ENCODE results near the gene PRR5.
"Not testable (repeated sequence)": the region's sequence is repeated elsewhere in the genome, so short reads cannot be mapped to it uniquely, and the experiment has no call there.

PRR5 gene

DNA sequence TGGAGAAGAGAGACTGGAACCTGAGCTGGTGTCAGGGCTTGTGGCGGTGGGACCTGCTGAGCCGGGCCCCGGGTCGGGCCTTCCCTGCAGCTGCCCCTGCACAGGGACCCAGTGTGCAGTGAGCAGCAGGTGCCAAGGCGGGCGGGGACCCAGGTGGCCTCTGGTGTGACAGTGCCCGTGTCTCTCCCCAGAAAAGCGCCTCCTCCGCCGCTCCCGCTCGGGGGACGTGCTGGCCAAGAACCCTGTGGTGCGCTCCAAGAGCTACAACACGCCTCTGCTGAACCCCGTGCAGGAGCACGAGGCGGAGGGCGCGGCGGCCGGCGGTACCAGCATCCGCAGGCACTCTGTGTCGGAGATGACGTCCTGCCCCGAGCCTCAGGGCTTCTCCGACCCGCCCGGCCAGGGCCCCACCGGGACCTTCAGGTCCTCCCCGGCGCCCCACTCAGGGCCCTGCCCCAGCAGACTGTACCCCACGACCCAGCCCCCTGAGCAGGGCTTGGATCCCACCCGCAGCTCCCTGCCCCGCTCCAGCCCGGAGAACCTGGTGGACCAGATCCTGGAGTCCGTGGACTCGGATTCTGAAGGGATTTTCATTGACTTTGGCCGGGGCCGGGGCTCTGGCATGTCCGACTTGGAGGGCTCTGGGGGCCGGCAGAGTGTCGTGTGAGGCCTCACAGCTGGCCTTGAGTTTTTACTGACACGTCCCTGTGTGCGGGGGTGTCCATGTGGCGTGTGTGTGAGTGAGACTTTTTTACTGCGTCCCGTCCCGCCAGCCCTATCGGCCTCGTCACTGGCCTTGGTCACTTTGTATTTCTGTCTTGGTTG lies 34.8 kb downstream of the PRR5 start:
- no peak for DNase-seq

DNA sequence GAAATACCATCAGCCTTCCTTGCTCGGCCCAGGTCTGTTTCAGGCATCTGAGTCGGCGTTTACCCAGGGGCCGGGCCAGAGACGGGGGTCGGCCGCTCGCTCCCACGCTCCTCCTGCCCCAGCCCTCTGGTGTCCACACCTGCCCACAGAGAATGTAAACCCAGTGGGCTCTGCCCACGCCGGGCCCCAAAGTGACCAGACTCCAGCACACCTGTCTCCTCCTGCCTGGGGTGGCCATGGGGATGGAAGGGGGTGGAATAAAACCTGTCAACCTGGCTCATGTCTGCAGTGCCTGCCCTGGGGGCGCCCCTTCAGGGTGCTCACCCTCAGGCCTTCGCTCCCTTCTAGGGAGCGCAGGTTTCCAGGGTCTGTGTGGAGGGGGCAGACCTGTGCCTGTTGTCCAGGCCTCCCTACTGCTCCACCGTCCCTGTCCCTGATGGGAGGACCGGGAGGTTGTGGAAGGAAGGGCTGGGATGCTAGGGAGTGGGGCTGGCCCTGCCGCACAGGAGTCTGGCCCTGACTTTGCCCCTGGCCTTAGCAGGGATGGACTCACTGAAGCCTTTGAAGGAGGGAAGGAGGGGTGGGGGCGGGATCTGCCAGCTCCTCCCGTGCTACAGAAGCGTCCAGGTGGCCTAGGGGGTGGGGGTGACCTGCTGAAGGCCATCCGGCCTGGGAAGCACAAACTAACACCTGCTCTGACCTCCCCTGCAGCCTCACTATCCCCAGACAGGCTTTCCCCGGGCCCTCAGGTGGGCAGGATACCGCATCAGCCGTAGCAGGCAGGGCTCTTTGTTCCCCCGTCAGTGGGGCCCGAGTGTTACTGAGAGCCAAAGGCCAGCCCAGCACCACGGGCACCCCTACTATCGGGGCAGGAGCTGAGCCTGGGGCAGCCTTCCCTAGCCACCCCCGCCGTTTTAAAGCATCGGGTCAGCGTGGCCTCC lies 35.7 kb downstream of the PRR5 start:
- no peak for DNase-seq

DNA sequence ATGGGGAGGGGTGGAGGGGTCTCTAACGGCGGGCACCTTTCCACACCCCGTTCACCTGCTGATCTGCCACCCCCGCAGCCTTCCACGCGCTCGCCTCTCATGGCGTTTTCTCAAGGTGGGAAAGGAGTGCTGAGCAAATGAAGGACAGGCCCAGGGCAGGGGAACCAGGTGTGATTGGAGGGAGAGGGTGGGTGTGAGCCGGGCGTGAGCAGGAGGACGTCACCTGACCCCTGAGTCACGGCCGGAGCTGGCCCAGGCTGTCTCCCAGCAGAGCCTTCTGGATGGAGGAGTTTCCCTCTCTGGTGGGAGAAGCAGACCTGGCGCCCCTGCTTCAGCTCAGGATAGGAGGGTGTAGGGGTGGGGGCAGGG lies 36.3 kb downstream of the PRR5 start:
- DNase-seq: no peak

DNA sequence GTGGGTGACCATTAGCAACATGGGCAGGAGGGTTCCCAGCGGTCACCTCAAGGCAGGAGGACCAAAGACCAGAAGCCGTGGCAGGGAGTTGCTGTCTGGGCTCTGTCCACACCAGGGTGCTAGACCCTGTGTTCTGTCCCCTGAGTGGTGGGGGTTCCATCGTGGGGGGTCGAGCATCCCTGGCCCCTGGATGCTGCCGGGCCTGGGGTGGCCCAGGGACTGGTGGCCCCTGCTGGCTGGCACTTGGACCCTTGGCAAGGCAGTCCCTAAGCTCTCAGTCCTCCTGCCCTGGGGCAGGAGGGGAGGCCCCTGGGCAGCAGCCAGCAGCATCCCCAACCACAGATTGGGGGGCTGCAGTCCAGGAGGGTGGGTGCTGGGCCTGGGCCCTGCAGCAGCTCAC lies 37.0 kb downstream of the PRR5 start:
- no peak for DNase-seq

DNA sequence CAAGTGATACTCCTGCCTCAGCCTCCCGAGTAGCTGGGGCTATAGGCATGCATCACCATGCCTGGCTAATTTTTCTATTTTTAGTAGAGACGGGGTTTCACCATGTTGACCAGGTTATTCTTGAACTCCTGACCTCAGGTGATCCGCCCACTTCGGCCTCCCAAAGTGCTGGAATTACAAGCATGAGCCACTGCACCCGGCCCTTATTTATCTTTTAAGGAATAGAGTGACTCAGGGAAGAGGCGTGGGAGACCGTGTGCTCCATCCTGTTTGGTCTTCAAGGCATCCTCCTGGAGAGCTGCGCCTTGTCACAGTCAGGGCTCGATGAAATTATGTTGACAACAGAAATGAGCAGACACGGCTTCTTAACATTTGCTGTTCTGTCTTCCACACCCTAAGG lies 37.7 kb downstream of the PRR5 start:
- DNase-seq: not testable (repeated sequence)

DNA sequence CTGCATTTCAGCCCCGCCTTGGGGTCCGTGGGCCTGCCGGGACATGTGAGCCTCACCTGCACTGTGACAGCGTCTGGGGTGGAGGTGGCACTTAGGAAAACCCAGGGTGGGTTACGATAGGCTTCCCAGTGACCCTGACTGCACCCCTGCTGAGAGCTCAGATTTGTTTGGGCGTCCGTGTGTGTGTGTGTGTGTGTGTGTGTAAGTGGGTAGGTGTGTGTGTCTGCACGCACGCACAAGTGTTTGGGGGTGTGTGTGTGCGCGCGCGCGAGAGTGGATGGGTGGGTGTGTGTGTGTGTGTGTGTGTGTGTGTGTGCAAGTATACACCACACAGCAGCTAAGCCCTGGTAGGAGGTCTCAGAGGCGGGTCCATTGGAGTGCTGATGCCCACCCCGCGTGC lies 38.3 kb downstream of the PRR5 start:
- no peak for DNase-seq

DNA sequence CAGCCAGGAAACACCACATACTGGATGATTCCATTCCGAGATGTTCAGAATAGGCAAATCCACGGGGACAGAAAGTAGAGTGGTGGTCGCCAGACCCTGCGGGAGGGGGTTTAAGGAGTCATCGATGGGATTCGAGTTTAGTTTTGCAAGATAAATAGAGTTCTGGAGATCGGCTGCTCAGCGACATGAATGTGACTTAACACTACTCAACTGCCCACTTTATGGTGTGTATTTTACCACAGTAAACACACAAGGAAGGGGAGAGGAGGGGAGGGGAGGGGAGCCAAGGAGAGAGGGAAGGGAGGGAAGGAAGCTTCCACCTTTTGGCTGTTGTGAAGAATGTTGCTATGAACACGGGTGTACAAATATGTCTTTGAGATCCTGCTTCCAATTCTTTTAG lies 39.9 kb downstream of the PRR5 start:
- DNase-seq: no peak

DNA sequence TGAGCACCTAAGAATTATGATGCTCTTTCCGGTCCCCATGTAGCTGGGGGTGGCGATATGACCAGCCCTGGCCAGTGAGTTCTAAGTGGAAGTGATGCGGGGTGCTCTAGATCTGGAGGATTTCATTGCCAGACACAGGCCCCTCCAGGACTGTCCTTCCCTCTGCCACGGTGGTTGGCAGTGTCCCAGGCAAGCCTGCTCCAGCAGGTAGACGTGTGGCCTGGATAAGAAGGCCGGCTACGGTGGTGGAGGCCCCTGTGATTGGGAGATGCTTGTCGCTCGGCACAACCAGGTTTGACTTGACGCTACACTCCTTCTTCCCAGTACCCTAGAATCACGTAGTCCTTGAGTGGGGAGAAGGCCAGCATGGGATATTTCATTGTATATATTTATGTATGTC lies 41.2 kb downstream of the PRR5 start:
- no peak for DNase-seq

DNA sequence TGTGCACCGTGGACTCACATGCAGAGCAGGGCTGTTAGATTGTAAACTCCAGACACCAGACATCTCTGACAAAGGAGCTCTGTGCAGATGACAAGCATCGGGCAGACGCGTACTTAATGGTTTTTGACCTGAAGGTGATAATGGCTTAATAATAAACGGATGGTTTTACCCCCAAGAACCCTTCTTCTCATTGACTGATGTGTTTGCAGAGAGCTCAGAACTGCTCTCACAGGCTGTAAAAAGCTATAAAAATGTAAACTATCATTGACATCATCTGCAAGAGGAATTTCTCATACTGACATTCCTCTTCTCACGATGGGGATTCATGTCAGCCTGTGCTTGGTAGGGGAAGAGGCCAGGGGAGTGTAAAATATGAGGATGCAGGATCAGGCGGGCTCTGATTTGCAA lies 41.8 kb downstream of the PRR5 start:
- DNase-seq: no peak

DNA sequence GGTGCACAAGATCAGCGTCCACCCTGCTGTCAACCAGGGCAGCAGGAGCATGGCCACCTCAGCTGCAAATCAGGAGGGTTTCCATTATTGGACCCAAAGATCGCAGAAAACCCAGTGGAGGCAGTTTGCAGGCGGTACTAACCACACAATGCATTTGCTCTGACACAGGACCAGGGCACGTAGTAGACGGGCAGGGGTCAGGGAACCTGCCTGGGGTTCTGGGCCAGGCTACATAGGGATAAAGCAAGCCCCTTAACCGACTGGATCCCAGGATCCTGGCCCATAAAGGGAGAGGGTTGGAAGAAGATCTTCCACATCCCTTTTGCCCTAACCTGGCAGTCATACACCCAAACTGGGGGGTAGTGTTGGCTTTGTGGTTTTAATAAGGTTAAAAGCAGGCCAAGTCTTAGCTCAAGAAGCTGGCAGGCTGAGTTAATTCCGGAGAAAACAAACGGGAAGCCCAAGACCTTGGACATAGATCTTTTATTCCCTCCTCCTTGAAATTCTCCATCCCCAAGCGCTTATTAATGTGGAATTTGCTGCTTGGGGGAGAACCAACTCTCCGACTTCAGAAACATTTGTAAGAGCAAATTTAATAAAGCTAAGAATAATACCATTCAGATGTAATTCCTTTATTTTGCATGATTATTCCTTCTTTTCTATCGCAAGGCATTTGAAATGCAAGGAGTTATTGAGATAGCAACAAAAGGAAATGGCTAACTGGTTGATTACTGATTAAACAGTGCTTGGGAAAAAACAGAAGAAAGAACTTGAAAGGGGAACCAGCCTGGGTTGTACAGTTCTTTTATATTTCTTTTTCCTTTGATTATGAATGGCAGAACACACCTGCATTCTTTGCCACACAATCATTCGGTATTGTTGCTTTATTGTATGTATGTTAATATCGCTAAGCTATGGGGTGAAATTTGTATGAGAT lies 44.1 kb downstream of the PRR5 start:
- DNase-seq: no peak

DNA sequence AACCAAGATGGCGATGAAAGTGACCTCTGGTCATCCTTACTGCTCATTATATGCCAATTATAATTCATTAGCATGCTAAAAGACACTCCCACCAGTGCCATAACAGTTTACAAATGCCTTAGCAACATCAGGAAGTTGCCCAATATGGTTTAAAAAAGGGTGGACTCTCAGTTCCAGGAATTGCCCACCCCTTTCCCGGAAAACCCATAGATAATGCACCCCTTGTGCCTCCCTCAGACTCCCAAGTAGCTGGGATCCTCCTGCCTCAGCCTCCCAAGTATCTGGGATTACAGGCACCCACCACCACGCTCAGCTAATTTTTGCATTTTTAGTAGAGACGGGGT lies 45.8 kb downstream of the PRR5 start:
- DNase-seq: not testable (repeated sequence)

DNA sequence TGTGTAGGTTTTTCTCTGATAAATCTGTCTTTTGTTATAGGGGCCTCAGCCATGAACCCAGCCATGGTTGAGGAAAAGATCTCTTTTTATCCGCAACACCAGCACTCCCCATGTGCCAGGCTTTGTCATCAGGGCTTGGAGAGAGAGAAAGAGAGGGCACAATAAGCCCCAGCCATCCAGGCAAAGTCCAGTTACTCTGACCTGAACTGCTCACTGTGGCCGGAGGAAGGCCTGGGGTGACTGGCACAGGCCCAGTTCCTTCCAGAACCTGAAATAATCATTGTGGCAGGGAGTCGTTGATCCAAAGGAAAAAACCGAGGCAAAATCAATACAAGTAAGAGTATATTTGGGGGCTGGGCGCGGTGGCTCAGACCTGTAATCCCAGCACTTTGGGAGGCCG lies 46.5 kb downstream of the PRR5 start:
- DNase-seq: no peak

DNA sequence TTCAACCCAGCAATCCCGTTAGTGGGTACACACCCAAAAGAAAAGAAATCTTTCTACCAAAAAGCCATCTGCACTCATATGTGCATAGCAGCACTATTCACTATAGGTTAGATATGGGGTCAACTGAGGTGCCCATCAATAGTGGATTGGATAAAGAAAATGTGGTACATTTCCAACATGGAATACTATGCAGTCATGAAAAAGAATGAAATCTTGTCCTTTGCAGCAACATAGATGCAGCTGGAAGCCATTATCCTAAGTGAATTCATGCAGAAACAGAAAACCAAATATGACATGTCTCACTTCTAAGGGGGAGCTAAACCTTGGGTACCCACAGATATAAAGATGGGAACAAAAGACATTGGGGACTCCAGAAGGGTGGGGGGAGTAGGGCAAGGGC lies 48.5 kb downstream of the PRR5 start:
- no peak for DNase-seq

DNA sequence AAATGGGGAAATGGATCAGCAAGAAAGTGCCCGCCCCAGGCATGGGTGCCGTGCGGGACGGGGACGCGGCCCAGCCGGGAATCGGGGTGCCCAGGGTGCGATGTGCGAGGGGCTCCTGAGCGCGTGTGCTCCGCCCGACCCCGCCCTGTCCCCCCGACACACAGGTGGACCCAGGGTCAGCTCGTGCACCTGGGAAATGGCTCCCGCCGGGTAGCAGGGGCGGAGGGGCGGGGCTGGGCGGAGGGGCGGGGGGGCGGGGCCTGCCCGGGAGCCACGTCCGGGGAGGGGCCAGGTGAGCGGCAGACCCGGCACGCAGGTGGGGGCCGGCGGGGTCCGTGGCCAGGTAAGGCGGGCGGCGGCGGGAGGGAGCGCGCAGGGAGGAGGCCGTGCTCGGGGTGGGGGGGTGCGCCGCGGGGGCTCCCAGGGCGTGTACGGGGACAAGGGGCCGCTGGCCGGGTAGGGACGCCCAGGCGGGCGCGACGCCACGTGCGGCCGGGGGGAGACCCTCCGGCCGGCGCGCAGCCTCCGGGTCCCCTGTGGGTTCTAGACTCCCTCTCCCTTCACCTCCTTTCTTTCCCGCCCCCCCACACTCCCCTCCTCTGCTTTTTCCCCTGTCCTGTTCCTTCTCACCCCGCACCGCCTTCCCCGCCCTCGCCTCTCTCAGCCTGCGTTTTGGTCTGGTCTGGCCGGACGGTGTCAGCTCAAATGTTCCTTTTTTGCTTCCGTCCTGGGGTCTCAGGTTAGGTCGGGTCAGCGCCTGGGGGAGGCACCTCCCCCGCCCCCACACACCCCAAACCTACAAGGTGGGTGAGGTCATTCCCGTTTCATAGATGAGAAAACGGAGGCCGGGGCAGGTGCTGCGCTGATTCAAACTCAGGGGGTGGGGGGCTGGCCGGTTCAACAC lies 50.5 kb downstream of the PRR5 start, which contains the start of gene ARHGAP8:
TSS of gene ARHGAP8 (plus strand) at position 291 of the 904 bp plus-strand sequence. CDS start 33,953 bp downstream, outside the sequence.
- peak; percentile 48 for DNase-seq

DNA sequence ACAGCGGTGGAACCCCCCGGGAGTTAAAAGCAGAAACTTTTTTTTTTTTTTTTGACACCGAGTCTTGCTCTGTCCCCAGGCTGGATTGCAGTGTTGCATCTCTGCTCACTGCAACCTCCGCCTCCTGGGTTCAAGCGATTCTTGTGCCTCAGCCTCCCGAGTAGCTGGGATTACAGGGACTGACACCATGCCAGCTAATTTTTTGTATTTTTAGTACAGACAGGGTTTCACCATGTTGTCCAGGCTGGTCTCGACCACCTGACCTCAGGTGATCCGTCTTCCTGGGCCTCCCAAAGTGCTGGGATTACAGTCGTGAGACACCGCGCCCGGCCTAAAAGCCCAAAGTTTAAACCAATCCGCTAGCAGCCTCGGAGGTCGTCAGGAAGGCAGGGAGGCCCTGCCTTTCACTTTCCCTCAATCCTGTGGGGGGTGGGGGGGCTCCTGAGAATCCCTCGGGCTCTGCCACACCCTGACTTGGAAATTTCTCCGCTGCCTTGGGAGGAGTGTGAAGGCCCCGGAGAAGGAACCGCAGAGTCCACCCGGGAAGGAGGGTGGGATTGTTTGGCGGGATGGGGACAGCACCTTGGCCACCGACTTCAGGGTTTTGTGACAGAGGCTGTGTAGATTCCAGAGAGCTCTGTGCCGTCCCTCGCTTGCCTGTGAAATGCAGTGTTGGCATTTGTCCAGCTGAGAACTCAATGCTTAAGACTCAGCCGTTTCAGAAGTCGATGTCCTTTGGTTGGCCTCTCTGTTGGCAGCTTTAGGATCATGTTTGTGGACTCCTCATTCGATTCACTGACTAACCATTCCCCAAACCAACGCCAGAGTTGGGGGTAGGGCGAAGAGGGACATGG lies 51.4 kb downstream of the PRR5 start:
- DNase-seq: no peak

DNA sequence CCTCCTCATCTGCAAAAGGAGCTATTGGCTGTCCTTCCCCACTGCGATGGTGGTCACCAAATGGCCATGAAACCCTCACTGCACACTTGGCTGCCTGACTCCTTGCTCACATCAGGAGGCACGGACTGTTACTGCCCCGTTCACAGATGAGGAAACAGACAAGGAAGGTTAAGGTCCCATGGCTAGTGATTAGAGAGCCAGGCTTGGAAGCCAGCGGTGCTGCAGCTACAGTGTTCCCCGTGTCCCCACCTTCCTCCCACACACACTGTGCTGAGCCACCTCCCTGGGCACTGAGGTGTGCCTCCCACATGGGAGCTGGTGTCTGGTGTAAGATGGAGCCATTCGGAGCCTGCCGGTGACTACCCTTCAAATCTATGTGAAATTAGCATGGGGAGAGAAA lies 53.0 kb downstream of the PRR5 start:
- DNase-seq: no peak

DNA sequence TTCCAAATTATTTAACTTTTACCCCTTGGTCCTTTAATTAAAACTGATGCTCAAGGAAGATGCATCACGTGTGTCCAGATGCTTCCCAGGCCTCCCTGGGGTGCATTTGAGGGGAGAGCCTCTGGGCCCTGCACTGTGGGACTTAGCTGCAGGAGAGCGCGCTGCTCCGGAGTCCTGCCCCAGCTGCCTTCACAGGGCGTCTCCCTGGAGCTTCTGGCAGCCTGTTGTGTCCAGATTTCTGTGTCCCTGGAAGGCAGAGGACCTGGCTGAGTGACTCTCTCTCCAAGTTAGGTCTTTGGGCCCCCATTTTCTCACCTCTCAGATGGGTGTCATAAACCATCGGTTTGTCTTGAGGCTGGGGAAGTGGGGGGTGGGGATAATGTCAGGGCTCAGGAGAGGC lies 53.4 kb downstream of the PRR5 start:
- DNase-seq: no peak

DNA sequence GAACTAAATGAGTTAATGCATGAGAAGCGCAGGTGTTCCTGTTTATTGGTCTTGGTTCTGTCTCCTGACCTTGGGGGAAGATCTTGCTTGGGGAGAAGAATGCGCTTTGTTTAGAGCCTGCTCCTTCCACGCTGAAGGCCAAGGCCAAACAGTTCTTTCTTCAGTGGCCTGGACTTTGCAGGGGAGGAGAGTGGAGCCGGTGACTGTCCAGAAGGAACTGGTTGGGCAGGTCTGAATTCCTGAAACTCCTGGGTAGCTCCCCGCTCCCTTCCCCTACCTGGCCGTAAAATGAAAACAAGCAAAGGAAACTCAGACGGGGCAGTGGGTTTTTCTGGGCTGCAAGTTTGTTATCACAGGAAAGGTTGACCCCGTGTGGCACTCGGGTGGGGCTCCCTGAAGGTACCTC lies 54.0 kb downstream of the PRR5 start:
- DNase-seq: no peak

DNA sequence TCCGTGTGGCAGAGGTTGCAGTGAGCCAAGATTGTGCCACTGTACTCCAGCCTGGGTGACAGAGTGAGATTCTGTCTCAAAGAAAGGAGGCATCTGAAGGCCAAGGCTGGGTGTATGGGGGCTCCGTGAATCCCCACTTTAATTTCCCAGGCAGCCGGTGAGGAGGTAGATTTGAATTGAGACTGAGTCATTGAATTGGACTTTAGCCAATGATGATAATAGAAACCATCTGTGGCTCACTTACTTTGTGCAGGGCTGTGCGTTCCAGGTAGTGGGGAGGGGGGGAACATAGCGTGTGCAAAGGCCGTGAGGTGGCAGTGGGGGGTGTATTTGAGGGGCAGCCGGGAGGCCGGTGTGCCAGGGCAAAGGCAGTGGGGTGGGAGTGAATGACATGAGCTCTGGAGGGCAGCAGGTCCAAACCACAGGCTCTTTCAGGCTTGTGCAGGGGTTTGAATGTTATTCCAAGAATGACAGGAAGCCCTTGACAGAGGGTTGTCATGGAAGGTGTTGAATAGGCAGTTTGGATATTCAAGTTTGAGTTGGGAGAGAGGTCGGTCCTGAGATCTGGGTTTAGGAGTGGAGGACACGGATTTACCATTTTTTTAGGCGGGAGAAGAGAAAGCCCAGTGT lies 56.5 kb downstream of the PRR5 start:
- peak; percentile 23 for DNase-seq

DNA sequence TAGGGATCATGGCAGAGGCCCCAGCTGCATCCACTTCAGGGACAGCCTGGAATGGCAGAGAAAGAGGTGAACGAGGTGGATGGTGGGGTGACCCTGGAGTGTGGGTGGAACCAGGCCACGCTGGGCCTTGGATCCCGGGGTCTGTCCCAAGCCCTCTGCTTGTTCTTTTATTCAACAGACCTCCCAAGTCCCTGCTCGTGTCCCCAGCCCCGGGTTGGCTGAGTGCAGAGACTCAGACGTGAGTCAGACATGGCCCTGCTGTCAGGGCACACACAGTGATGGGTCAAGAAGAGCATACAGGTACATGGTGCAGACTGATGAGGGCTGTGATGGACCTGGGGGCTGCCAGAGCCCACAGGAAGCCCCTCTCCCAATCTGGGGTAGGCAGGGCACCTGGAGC lies 57.0 kb downstream of the PRR5 start:
- no peak for DNase-seq
